ENCODE data around the gene MAFF.
"Not testable (repeated sequence)": the region's sequence is repeated elsewhere in the genome, so short reads cannot be mapped to it uniquely, and the experiment has no call there.

Gene MAFF

DNA sequence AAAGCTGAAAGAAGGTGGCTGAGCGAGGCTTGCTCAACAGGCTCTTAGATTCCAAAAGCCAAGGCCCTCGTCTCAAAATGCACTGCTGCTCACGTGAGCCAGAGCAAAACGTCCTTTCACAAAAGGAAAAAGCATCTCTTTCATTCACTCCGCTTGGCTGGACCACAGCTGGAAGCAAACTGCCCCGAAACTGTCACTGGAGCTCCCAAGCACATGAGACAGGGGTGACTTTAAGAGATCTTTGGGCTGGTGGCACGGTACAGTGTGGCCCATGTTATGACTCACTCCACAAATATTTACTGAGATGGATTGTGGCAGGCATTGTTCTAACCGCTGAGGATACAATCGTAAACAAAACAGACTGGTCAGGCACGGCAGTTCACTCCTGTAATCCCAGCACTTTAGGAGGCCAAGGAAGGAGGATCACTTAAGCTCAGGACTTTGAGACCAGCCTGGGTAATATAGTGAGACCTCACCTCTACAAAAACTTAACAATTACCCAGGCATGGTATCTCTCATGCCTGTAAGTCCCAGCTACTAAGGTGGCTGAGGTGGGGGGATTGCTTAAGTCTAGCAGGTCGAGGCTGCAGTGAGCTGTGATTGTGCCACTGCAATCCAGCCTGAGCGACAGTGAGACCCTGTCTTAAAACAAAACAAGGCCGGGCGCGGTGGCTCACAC lies 23.7 kb upstream of the MAFF start:
- DNase-seq: peak; percentile 65

DNA sequence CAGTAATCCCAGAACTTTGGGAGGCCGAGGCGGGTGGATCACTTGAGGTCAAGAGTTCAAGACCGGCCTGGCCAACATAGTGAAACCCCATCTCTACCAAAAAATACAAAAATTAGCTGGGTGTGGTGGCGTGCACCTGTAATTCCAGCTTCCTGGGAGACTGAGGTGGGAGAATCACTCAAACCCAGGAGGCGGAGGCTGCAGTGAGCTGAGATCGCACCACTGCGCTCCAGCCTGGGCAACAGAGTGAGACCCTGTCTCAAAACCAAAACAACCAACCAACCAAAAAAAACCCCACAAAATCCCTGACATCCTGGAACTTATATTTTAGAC lies 23.2 kb upstream of the MAFF start:
- DNase-seq: not testable (repeated sequence)

DNA sequence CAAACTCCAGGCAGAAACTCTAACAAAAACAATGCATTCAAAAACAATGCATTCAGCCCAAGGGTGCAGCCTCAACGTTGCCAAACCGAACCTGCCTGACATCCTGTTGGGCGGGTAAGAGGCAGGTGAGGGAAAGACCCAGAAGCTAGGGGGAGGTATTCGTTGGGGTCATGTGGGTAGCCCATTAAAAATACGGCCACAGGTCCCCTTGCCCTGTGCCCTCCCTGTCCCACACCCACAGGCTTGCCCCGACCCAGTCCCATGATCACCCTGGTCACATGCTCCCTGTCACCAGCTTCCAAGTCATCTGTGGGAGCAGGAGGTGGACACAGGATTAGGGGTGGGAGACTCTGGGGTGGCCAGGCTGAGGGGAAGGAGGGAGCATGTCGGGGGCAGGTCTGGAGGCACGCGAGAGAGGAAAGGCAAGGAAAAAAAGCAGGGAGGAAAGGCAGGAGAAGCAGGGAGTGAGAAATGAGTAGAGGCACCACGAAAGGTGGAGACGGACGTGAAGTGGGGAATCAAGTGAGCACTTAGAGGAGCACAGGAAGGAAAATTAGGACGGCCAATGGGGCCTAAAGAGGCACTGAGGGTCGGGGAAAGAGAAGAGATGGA lies 20.8 kb upstream of the MAFF start:
- no peak for DNase-seq

DNA sequence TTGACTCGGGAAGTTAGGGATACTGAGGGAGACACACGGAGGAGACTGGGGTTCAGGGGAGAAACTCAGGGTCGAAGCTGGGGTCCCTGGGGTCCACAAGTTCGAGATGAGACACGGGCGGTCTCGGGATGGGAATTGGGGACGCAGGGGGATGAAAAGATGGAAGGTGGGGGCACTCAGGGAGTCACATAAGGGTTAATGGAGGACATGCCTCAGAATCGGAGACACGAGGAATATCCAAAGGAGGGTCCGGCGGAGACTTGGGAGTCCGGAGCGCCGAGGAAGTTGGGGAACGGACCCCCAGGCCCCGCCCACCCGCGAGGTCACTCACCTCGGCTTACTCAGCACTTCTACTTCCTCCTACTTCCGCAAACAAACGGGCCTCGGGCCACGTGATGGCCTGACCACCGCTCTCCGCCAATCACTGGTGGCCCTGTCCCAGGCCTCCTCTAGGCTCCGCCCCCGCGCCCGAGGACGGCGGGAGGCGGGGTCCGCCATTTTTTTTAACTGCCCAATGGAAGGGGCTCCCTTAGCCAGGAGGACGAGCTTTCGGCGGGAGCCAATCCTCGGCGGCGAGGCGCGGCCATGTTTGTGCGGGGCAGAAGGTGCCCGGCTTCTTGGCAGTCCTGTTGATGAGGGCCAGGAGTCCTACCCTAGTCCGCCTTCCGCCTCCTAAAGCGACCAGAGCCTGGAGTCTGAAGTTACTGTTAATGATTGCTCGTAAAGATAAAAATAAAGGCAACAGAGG lies 20.2 kb upstream of the MAFF start, which contains the start of gene PLA2G6:
Gene PLA2G6, minus strand, starts transcription at position 378 of the 748 bp plus-strand sequence. CDS start 12,404 bp downstream, outside the sequence.
- DNase-seq: peak; percentile 98

DNA sequence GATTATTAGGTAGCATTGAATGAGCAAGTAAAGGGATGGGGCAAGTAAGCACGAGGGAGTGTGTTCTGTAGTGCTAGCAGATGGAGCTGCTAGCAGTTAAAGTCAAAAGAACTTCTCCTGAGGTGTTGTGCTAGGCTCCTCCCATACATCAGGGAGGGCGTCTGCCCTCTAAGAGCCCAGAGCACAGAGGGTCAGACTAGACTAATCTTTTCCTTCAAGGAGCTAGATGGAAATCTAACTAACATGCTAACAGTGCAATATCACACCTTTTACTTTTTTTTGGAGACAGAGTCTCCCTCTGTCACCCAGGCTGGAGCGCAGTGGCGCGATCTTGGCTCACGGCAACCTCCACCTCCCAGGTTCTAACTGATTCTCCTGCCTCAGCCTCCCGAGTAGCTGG lies 17.0 kb upstream of the MAFF start:
- DNase-seq: no peak

DNA sequence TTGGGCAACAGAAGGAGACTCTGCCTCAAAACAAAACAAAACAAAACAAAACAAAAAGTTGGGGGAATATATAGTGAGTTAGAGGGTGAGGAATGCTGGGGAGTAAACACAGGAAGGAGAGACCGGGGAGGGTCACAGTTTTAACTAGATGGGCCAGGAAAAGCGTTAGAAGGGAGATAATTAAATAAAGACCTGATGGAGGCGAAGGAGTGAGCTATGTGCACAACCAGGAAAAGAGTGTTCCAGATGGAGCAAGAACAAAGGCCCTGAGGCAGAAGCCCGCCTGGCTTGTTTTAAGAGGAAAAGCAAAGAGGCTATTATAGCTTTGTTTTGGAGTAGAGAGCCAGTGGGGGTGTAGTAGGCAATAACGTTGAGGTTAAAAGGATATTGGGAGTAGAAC lies 15.4 kb upstream of the MAFF start:
- DNase-seq: no peak

DNA sequence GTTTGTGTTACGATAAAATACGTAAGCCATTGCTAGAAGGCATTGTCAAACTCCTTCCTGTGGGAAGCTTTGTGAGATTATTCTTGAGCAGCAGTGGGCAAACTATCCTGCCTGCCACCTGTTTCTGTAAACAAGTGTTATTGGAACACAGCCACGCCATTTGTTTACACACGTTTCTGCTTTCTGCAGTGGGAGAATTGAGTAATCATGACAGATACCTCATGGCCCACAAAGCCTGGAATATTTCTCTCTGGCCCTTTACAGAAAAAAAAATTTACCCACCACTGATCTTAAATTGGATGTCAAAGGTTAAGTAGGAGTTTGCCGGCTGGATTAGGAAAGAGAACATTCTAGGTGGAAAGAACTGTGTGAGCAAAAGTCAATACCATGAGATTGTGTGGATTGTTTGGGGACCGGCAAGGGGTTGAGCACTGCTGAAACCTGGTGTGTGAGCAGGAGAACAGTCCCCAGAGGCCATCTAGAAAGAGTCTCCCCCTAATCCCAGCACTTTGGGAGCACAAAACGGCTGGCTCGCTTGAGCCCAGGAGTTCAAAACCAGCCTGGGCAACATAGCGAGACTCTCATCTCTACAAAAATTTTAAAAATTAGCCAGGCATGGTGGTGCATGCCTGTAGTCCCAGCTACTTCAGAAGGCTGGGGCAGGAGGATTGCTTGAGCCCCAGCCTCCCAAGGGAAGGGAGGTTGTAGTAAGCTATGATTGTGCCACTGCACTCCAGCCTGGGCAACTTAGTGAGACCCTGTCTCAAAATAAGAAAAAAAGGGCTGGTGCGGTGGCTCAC lies 14.2 kb upstream of the MAFF start:
- DNase-seq: no peak

DNA sequence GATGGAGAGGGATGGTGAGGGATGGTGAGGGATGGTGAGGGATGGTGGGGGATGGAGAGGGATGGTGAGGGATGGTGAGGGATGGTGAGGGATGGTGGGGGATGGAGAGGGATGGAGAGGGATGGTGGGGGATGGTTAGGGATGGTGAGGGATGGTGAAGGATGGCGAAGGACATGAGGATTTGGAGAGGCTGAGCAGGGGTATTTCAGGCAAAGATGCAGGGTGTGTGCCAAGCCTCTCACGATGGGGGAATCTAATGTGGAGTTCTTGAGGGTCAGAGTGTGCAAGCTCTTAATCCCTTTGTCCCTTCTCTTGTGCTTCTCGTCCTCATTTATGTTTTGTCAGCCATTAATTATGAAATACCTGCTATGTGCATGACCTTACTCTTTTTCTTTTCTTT lies 12.7 kb upstream of the MAFF start:
- DNase-seq: no peak

DNA sequence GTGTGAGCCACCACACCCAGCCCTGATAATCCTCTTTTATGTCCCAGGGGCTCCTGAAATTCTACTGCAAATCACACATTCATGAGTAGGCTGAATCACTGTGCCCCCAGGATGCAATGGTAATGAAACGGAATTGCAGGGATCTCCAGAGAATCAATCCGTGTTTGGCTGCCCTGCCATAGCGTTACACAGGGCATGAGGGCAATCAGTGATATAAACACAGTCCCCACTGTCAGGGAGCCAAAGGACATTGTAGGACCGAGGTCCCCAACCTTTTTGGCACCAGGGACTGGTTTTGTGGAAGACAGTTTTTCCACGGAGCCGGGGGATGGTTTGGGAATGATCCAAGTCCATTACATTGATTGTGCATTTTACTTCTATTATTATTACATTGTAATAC lies 11.2 kb upstream of the MAFF start:
- no peak for DNase-seq

DNA sequence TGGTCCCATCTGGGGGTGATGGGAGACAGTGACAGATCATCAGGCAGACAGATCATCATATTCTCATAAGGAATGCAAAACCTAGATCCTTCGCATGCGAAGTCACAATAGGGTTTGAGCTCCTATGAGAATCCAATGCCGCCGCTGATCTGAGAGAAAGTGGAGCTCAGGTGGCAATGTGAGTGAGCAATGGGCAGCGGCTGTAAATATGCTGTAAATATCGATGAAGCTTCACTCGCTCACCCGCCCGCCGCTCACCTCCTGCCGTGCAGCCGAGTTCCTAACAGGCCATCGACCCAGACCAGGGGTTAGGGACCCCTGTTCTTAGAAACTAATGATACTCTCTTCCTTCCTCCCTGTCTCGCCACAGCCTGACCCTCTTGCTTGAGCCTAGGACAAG lies 10.7 kb upstream of the MAFF start:
- no peak for DNase-seq

DNA sequence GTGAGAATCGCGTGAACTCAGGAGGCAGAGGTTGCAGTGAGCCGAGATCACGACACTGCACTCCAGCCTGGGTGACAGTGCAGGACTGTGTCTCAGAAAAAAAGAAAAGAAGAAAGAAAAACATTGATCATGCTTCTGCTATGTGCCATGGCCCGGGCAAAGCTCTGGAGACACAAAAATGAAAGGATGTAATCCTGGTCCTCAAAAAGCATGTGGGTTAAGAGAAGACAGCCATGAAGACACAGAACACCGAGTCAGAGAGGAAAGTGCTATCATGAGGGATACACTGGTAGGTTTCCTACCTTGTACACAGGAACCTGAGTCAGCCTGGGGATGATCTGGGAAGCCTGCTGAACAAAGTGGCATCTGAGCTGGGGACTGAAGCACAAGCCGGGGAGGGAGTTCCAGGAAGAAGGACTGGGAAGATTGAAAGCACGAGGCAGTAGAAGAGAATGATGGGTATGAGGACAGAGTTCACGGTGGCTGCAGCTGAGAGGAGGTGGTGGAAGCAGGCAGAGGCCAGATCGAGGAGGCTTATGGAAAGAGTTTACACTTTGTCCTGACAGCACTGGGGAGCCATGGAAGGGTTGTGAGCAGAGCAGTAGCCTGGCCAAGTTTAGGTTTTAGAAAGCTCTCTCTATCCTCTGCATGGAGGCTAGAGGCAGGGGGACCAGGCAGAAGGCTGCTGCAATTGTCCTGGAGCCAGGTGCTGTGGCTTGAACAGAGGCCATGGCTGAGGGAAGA lies 9.9 kb upstream of the MAFF start:
- DNase-seq: no peak

DNA sequence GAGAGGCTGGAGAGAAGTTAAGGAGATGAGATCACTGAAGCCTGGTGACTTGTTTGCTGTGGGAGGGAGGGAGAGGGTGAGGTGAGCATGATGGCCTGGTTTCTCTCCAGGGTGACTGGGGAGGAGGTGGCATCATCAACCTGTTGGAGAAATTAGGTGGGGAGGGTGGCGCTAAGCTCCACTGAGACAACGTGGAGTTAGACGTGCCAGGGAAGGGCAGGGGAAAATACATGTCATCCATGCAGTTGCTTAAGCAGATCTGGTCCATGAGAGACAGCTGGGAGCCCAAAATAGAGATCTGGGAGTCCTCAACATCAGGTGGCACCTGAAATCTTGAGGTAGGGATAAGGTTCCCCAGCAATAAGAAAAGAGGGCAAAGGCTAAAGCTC lies 9.3 kb upstream of the MAFF start:
- DNase-seq: no peak

DNA sequence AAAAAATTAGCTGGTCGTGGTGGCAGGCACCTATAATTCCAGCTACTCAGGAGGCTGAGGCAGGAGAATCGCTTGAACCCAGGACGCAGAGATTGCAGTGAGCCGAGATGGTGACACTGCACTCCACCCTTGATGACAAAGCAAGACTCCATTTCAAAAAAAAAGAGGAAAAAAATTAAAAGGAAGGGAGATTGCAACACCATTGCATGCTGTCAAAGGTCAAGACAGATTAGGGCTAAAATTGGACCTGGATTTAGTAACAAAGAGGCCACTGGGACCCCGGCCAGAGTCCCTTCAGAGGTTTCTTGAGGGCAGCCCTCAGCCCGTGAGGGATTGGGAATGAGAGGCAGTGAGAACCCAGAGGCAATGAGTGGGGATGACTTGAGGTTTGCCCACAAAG lies 8.2 kb upstream of the MAFF start:
- no peak for DNase-seq

DNA sequence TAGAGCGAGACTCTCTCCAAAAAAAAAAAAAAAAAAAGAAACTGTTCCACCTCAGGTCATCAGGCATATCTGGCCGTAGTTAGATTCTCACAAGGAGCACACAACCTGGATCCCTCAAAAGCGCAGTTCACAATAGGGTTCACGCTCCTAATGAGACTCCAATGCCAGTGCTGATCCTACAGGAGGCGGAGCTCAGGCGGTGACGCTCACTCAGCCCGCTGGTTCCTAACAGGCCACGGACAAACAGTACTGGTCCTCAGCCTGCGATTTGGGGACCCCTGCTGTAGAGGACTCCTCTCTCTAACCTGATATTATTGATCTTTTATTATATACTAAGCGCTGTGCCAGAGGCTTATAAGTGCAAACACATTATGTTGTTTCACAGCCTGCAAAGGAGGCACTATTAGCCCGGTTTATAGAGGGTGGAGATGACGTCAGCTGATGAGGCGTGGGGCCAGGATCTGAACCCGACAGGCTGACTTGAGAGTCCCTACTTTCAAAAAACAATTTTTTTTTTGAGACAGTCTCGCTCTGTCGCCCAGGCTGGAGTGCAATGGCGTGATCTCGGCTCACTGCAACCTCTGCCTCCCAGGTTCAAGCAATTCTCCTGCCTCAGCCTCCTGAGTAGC lies 4.9 kb upstream of the MAFF start:
- DNase-seq: no peak

DNA sequence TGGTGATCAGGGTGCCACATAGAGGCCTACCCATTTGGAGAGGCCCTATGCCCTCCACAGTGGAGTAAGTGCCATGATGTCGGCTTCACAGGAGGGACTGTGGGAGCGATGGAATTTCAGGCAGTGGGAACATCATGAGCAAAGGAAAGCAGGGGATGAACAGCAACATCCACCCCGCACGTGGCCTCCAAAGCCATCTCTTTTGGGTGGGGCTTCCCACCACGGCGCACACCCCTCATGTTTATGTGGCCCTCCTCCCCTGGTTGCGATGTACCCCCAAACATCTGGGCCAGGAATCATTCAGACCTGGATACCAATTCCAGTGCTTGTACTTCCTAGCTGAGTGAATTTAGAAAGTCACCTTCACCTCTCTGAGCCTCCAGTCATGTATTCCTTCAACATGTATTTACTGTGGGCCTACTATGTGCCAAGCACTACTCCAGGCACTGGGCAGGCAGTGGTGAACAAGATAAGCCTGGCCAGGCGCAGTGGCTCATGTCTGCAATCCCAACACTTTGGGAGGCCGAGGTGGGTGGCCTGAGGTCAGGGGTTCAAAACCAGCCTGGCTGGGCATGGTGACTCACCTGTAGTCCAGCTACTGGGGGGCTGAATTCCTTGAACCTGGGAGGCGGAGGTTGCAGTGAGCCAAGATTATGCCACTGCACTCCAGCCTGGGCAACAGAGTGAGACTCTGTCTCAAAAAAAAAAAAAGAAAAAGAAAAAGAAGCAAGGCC lies 1.8 kb upstream of the MAFF start:
- no peak for DNase-seq

DNA sequence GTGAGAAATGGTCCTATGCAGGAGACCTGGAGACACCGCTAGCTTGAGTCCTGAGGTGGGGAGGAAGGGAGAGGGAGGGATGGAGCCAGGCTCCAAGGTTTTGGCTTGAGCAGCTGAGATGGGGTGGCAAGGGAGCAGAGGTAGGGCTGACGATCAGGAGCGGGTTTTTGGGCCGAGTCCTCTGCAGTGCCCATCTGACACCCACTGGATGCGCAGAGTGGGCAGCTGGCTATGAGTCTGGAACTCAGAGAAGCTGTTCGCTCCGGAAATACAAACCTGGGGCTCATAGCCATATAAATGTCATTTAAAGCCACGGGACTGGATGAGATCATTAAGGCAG lies 453 bp upstream of the MAFF start:
- DNase-seq: no peak

DNA sequence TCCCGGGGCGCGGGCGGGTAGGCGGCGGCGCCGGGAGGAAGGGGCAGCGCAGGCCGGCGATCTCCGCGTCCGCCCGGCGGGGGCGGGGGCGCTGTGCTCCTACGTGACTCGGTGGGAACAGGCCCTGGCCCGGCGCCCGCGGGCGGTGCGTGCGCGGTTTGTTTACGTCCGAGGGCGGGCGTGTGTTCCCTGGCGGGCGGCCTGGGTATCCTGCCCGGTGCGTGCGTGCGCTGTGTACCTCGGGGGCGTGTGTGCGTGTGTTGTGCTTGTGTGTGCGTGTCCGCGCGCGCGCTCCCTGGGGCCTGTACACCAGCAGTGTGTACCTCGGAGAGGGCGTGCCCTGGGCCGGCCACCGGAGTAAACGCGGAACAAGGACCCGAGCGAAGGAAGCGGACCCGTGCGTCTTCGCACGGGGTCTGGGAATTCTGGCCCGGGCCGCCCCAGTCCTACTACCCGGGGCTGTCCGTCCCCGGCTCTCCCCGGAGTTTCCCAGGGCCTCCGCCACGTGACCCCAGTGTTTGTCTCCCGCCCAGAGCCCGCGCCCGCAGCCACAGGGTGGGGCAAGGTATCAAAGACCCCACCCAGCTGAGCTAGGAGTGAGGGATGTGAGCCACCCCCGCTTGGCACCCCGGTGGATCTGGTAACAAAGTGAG lies 769 bp downstream of the MAFF start:
- DNase-seq: peak; percentile 78

DNA sequence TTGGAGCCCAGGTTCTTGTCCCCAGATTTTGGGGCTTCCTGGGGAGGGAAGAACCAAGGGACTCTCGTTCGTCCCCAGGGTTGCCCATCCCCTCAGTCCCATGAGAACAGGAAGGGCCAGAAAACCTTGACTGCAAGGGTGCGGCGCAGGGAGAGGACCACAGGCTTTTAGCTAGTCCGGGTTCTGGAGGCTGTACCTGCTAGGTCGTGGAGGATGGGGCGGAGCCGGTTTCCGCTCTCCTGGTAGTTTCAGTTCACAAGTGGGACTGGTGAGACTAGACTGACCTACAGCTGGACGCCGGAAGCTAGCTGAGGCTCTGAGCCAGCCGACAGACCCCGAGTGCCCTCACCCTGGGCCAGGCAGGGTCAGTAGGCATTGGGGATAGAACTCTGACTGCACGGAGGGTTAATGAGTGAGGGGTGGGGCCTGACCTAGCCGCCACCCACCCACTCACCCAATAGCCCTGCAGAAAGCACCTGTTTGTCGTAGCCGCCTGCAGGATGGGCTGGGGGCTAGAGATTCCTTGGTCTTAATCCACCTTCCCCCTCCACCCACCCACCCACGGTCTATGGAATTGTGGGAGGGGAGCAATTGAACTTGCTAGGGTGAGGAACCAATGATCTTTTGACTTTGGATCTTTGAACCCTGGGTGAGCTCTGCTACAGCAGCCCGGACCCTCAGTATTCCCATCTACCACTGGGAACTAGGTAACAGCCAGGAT lies 1.5 kb downstream of the MAFF start:
- DNase-seq: no peak

DNA sequence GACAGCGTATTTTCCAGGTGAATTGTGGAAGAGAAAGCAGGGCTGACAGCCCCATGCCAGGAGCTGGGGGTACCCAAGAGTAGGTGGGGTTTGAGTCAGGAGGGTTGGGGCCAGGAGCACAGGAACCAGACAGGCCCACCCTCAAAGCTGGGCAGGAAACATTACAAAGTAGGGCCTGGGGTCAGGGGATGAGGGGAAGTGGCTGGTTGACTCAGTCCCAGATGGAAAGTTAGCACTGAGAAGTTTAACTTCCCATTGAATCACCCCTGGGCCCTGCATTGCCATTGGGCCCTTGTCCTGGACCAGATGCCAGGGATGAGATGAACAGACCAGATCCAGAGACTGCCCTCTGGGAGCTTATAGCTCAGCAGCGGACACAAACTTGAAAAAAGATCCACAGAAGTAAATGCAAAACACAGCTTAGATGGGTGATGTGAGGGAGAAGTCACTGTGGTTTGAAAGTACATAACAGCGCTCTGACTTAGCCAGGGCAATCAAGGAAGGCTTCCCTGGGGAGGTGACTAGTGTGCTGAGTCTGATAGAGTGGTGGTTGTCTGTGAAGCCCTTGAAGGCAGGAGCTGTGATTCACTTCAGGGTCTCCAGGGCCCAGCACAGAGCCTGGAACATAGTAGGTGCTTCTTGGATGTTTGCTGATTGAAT lies 2.2 kb downstream of the MAFF start:
- DNase-seq: peak; percentile 38

DNA sequence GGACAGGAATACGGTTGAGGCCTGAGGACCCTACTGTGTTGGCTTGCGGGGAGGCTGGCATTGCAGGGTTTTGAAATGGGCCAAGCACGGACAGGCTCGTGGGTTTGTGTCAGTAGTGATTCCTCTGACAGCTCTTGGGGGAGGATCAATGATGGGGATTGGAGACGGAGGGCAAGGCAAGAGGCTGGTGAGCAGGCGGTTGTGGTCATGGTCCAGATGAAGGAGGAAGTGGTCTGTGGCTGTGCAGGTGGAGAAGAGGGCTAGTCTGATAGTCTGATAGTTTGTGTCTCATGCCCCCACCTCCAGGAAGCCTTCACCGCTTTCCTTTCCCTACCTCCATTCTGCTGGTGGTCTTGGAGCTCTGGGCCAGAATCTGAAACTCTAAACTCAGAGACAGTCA lies 3.0 kb downstream of the MAFF start:
- DNase-seq: no peak
